Measurements from ENCODE around the gene MFSD11. TPM values are rescaled to one million over a fixed set of nuclear protein-coding genes. Genes with fewer than 3 reads are reported as not detected.

The MFSD11 gene
- total and polyA plus RNA-seq, 2 donors (not counting 3 experiments of a cell fraction or from before 2014, with no cell fraction given): 23.5 to 35.2 TPM

GRCh38 chr17:76811834-76812233 is 73.9 kb downstream of the MFSD11 start:
- CTCF ChIA-PET: interaction anchor here (0.6 to 1.2 kb wide), 2 partner anchors 10 to 244 kb away, joined by 3 to 6 read pairs; no protein-coding TSS in a partner anchor
- no peaks in the 10 kb centered on the region for H3K27me3 ChIP-seq (ENCODE audit: control insufficient read depth in 2 of 2, insufficient read depth in 2 of 2, low read length in 2 of 2)
- H3K36me3 ChIP-seq (ENCODE audit: control insufficient read depth in 2 of 2, extremely low read depth in 1 of 2, insufficient read depth in 2 of 2, low read length in 2 of 2): no peaks in the 10 kb centered on the region
- no peak overlapping the region for H2AFZ ChIP-seq (ENCODE audit: low read depth, low read length)
- DNase-seq (ENCODE audit: low read depth, low spot score) (no peak), FAIRE-seq (no peak)
- POLR2A ChIA-PET: no interaction called here
- no peaks in the 10 kb centered on the region for H3K9me3 ChIP-seq (replicated peaks; ENCODE audit: control insufficient read depth, insufficient read depth, low read length)
- H4K20me1 ChIP-seq (replicated peaks; ENCODE audit: control insufficient read depth, extremely low read depth, insufficient read depth, low read length): no peaks in the 10 kb centered on the region
- intact Hi-C loops (cut with micrococcal nuclease): no loop called here
- dilution Hi-C loops (cut with MboI; ENCODE audit: extremely low pct_ligation_motif_present, low sequenced_read_pairs): no loop called here
- no peak overlapping the region for H3K27ac ChIP-seq (ENCODE audit: insufficient read depth, low read depth, low read length)
- no peak overlapping the region for H3K4me2 ChIP-seq (ENCODE audit: insufficient read depth, low read length)
- TF ChIP-seq POLR2AphosphoS5 (IDR thresholded peaks at IDR 0.05; ENCODE audit: insufficient read depth, low read depth, low read length) (no peak), MYC (IDR thresholded peaks at IDR 0.05; ENCODE audit: low read depth, low read length) (no peak), JUN (IDR thresholded peaks at IDR 0.05; ENCODE audit: borderline replicate concordance, insufficient read depth, insufficient read length, low read depth) (no peak), GATA2 (IDR thresholded peaks at IDR 0.05; ENCODE audit: insufficient read depth, insufficient read length, low read depth, low read length) (no peak), POLR2A (IDR thresholded peaks at IDR 0.05; ENCODE audit: low read depth, low read length) (no peak), FOS (IDR thresholded peaks at IDR 0.05; ENCODE audit: borderline replicate concordance, insufficient read depth, low read length) (no peak), MAX (IDR thresholded peaks at IDR 0.05; ENCODE audit: insufficient read depth, insufficient read length) (no peak), EZH2 (IDR thresholded peaks at IDR 0.05; ENCODE audit: borderline replicate concordance, low read depth, low read length, severe bottlenecking) (no peak)
- TF ChIP-seq, protein P1, sequence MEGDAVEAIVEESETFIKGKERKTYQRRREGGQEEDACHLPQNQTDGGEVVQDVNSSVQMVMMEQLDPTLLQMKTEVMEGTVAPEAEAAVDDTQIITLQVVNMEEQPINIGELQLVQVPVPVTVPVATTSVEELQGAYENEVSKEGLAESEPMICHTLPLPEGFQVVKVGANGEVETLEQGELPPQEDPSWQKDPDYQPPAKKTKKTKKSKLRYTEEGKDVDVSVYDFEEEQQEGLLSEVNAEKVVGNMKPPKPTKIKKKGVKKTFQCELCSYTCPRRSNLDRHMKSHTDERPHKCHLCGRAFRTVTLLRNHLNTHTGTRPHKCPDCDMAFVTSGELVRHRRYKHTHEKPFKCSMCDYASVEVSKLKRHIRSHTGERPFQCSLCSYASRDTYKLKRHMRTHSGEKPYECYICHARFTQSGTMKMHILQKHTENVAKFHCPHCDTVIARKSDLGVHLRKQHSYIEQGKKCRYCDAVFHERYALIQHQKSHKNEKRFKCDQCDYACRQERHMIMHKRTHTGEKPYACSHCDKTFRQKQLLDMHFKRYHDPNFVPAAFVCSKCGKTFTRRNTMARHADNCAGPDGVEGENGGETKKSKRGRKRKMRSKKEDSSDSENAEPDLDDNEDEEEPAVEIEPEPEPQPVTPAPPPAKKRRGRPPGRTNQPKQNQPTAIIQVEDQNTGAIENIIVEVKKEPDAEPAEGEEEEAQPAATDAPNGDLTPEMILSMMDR (IDR thresholded peaks at IDR 0.05; ENCODE audit: extremely low read depth in 1 of 2, insufficient read depth in 1 of 2, low read depth in 1 of 2, low read length in 2 of 2): no peak
- H3K4me3 ChIP-seq (replicated peaks in 1 of 3; ENCODE audit: insufficient read depth in 1 of 3, low read depth in 1 of 3, low read length in 3 of 3): no peak overlapping the region
- no peaks in the 10 kb centered on the region for H3K79me2 ChIP-seq (ENCODE audit: control insufficient read depth, insufficient read depth, low read length)
- H3K9ac ChIP-seq (replicated peaks; ENCODE audit: extremely low read depth, insufficient read depth, low read length): no peak overlapping the region
- no peaks in the 10 kb centered on the region for H3K9me1 ChIP-seq (replicated peaks; ENCODE audit: control insufficient read depth, extremely low read depth, insufficient read depth, low read length)
- BruUV-seq (replicated peaks): no TSS peak
- H3K4me1 ChIP-seq (ENCODE audit: control insufficient read depth, extremely low read depth, insufficient read depth, low read length): no peaks in the 10 kb centered on the region
